Ovary (tissue), 3 donors: ENCODE data around the gene CCDC3.

Experiments used
- CTCF ChIP-seq, 3 donors: fragments of 450-650 bp in 2 of 3; fragments of 200-600 bp in 1 of 3; IDR thresholded peaks; one replicate each; pipeline versions ENCODE4 v1.5.1 to v1.8.0; 2016 to 2022; ENCODE audit warnings: antibody characterized with exemption in 3 of 3, mild to moderate bottlenecking in 1 of 3
- EP300 ChIP-seq: sonication (generic); formaldehyde crosslinking; IDR thresholded peaks from one replicate; pipeline ENCODE4 v1.6.1; 2017; ENCODE audit warnings: antibody characterized with exemption
- POLR2A ChIP-seq: fragments of 450-650 bp; IDR thresholded peaks from one replicate; pipeline ENCODE4 v1.6.1; 2017; ENCODE audit warnings: antibody characterized with exemption, mild to moderate bottlenecking, moderate library complexity
- donor health status: DM: no; HTN: no; CAD: no.

GRCh38 chr10:12960334-12960898 is 41.1 kb downstream of the CCDC3 start:
- TF ChIP-seq CTCF (IDR thresholded peaks at IDR 0.05) (no peak), POLR2A (no peak), EP300 (no peak)
